GM12878 (cell line): Measurements from ENCODE around the gene AMH. TPM values are rescaled to one million over a fixed set of nuclear protein-coding genes. Genes with fewer than 3 reads are reported as not detected.
A peak's percentile ranks its signal among the peaks of the same experiment; 100 is the strongest.

ENCODE experiments used
- ATAC-seq: fragments of 200-7000 bp; cut with Tn5 transposase; 3 replicates; pipeline ENCODE4 v1.9.1; 2020; ENCODE audit warnings: mild to moderate bottlenecking, moderate library complexity
- BruUV-seq: library from RNA; stranded (reverse); fragments of 400-500 nt; replicated peaks from 2 replicates; lab custom pipeline; 2021; lab: Mats Ljungman, UMichigan
- CTCF ChIA-PET: fragments of 300-600 bp; sonication (Branson Sonifier 250); formaldehyde crosslinking; extraction: SDS; loops from one replicate; lab custom pipeline; 2021; ENCODE audit warnings: inconsistent platforms; lab: Yijun Ruan, JAX
- POLR2A ChIA-PET: fragments of 350-600 bp; formaldehyde crosslinking; extraction: SDS; loops from one replicate; lab custom pipeline; 2021; ENCODE audit warnings: inconsistent platforms; lab: Charles Lee
- RAD21 ChIA-PET: fragments of 300-600 bp; sonication (Branson Sonifier 250); formaldehyde crosslinking; loops from one replicate; lab custom pipeline; 2023; ENCODE audit warnings: antibody characterized with exemption; ENCODE audit not compliant: unreplicated experiment; lab: Charles Lee
- SMC1A ChIA-PET: fragments of 300-600 bp; sonication (Branson Sonifier 250); formaldehyde crosslinking; loops from one replicate; lab custom pipeline; 2023; ENCODE audit not compliant: unreplicated experiment, uncharacterized antibody; lab: Charles Lee
- DNase-seq: peaks from one replicate; pipeline ENCODE4 v3.0.0-alpha.2; 2011; ENCODE audit warnings: low read depth, low spot score
- FAIRE-seq: peaks from 3 replicates; lab custom pipeline; 2011; peaks lifted over from hg19 to GRCh38; lab: Jason Lieb, UNC
- H2AFZ ChIP-seq: 2 replicates; pipeline ENCODE4 v1.6.0; 2011; ENCODE audit warnings: low read depth, low read length, control low read depth; ENCODE audit not compliant: control insufficient read depth
- H3K27ac ChIP-seq: 2 replicates; pipeline ENCODE4 v1.5.1; 2011; ENCODE audit warnings: control low read depth; ENCODE audit not compliant: control insufficient read depth, insufficient read depth
- H3K27me3 ChIP-seq, 2 experiments: replicated peaks in 1 of 2; 2 replicates each; pipeline versions ENCODE4 v1.6.0 to v1.6.1; 2011; ENCODE audit warnings: low read length in 1 of 2; ENCODE audit not compliant: control insufficient read depth in 2 of 2, insufficient read depth in 2 of 2
- H3K36me3 ChIP-seq, 2 experiments: 2 replicates each; pipeline ENCODE4 v1.5.1; 2011; ENCODE audit warnings: low read length in 1 of 2; ENCODE audit not compliant: control insufficient read depth in 2 of 2, insufficient read depth in 2 of 2
- H3K4me1 ChIP-seq: 2 replicates; pipeline ENCODE4 v1.6.1; 2011; ENCODE audit warnings: mild to moderate bottlenecking, low read length, moderate library complexity, mixed read lengths; ENCODE audit not compliant: control insufficient read depth, insufficient read depth
- H3K4me2 ChIP-seq: 2 replicates; pipeline ENCODE4 v1.6.0; 2011; ENCODE audit warnings: control low read depth; ENCODE audit not compliant: control insufficient read depth, insufficient read depth
- H3K4me3 ChIP-seq: fragments of 200-600 bp; sonication (generic); 2 replicates; pipeline ENCODE4 v1.5.1; 2016
- H3K79me2 ChIP-seq: 2 replicates; pipeline ENCODE4 v1.6.0; 2011; ENCODE audit warnings: low read length; ENCODE audit not compliant: control insufficient read depth, insufficient read depth
- H3K9ac ChIP-seq: 2 replicates; pipeline ENCODE4 v1.8.0; 2011; ENCODE audit warnings: low read length, control low read depth, mixed read lengths; ENCODE audit not compliant: control insufficient read depth, insufficient read depth
- H3K9me3 ChIP-seq: replicated peaks from 3 replicates; pipeline ENCODE4 v1.5.1; 2011; ENCODE audit warnings: mild to moderate bottlenecking, low read length; ENCODE audit not compliant: control insufficient read depth, insufficient read depth
- H4K20me1 ChIP-seq: 2 replicates; pipeline ENCODE4 v1.6.0; 2011; ENCODE audit not compliant: control insufficient read depth, insufficient read depth
- BACH1 ChIP-seq: fragments of 450-650 bp; IDR thresholded peaks from 2 replicates; pipeline ENCODE4 v1.6.1; 2017; ENCODE audit warnings: mild to moderate bottlenecking, borderline replicate concordance
- IRF3 ChIP-seq: fragments of 450-650 bp; IDR thresholded peaks from 2 replicates; pipeline ENCODE4 v1.6.1; 2014; ENCODE audit warnings: mild to moderate bottlenecking
- KDM1A ChIP-seq: fragments of 200-600 bp; sonication (generic); IDR thresholded peaks from 2 replicates; pipeline ENCODE4 v1.6.1; 2016; ENCODE audit warnings: borderline replicate concordance
- NFYB ChIP-seq: IDR thresholded peaks from 2 replicates; pipeline ENCODE4 v1.6.1; 2011; ENCODE audit warnings: low read depth, mild to moderate bottlenecking, low read length, improper control_type of control experiment, moderate library complexity; ENCODE audit not compliant: insufficient read depth
- PAX8 ChIP-seq: fragments of 450-650 bp; IDR thresholded peaks from 2 replicates; pipeline ENCODE4 v1.6.1; 2017; ENCODE audit warnings: mild to moderate bottlenecking, moderate library complexity
- PBX3 ChIP-seq: IDR thresholded peaks from 2 replicates; pipeline ENCODE4 v1.6.1; 2011; ENCODE audit warnings: mild to moderate bottlenecking, low read depth, low read length, moderate library complexity; ENCODE audit not compliant: insufficient replicate concordance
- POLR2A ChIP-seq: IDR thresholded peaks from 2 replicates; pipeline ENCODE4 v1.6.1; 2011; ENCODE audit warnings: low read depth, mild to moderate bottlenecking, low read length
- RAD51 ChIP-seq: fragments of 450-650 bp; IDR thresholded peaks from 2 replicates; pipeline ENCODE4 v1.6.1; 2016; ENCODE audit warnings: moderate library complexity, mild to moderate bottlenecking, inconsistent platforms
- SP1 ChIP-seq: IDR thresholded peaks from one replicate; pipeline ENCODE4 v1.6.1; 2011; ENCODE audit warnings: low read depth, low read length
- ZNF687 ChIP-seq: fragments of 450-650 bp; IDR thresholded peaks from 2 replicates; pipeline ENCODE4 v1.6.1; 2017; ENCODE audit warnings: mild to moderate bottlenecking, moderate library complexity
- WGBS: methylation state at CpG from one replicate; pipeline ENCODE4 v1.1.6; 2016; ENCODE audit warnings: low lambda C conversion rate; ENCODE audit not compliant: insufficient replicate concordance, insufficient coverage; ENCODE audit errors: missing lambda C conversion rate; 5-methylcytosine and 5-hydroxymethylcytosine counted together
- in situ Hi-C: fragments of 300-500 bp; cut with MboI; formaldehyde crosslinking; loops from 9 replicates; pipeline ENCODE4 v1.14.3; 2018; ENCODE audit warnings: mixed read lengths
- intact Hi-C: fragments of 100-400 bp; cut with micrococcal nuclease; formaldehyde crosslinking; loops from one replicate; pipeline ENCODE4 v1.14.2; 2022; ENCODE audit not compliant: unreplicated experiment
- polyA plus RNA-seq, 11 experiments: library from polyadenylated mRNA; depleted of rRNA in 4 of 11; unstranded in 6 of 11; stranded (reverse) in 5 of 11; fragments of >200 nt; fragmentation: Nextera tagmentation in 4 of 11; fragmentation: Illumina TruSeq in 1 of 11; extraction: Ambion mirVana in 4 of 11; extraction: Trizol in 1 of 11; gene quantifications; 1 replicate in 1 of 11; 2 replicates in 10 of 11; pipeline versions ENCODE4 v1.2.1 to v1.2.3, GENCODE V29; 2011 to 2016; ENCODE audit warnings: inconsistent platforms in 2 of 11, missing spikeins in 2 of 11, low read depth in 1 of 11
- total RNA-seq, 4 experiments: library from RNA; depleted of rRNA in 3 of 4; stranded (reverse); fragments of >200 nt in 3 of 4; fragmentation: Illumina TruSeq in 1 of 4; extraction: Trizol in 1 of 4; gene quantifications; 2 replicates each; pipeline versions ENCODE4 v1.2.1 to v1.2.3, GENCODE V29; 2013 to 2021

AMH gene
- total and polyA plus RNA-seq, 10 of the 15 experiments (the other 5 are each of a cell fraction or from before 2014, with no cell fraction given), result 0.17 to 3.5 (median 0.81) TPM; not detected in 4

GRCh38 chr19:2246801-2247361 lies 2.2 kb upstream of the AMH start:
- no peak overlapping the region for H2AFZ ChIP-seq
- H3K4me2 ChIP-seq, result no peak overlapping the region
- no peak for FAIRE-seq
- no peaks in the 10 kb centered on the region; the same call in 2 of the 3 replicates for H3K9me3 ChIP-seq
- H3K4me3 ChIP-seq, result no peak overlapping the region
- ChIA-PET SMC1A (no interaction called here), POLR2A (no interaction called here), CTCF (no interaction called here), RAD21 (no interaction called here)
- peaks cover 13% of the 10 kb centered on the region for H3K79me2 ChIP-seq
- no peak overlapping the region for H3K27ac ChIP-seq
- WGBS, result 83% methylated on average over 26 of the region's 26 CpGs
- ATAC-seq, result no peak
- no peaks in the 10 kb centered on the region for H3K4me1 ChIP-seq
- H3K36me3 ChIP-seq, result peaks cover 5 to 53% of the 10 kb centered on the region in 2 experiments; a peak in 3 of 4 replicates
- peaks cover 0 to 3% of the 10 kb centered on the region in 2 experiments; a peak in 2 of 4 replicates for H3K27me3 ChIP-seq
- H3K9ac ChIP-seq, result no peak overlapping the region
- TF ChIP-seq RAD51 (no peak), POLR2A (peak; percentile 56)
- peaks cover 8% of the 10 kb centered on the region for H4K20me1 ChIP-seq
- intact Hi-C loops, result no loop called here
- DNase-seq, result no peak
- in situ Hi-C loops, result no loop called here
- BruUV-seq, result no TSS peak

GRCh38 chr19:2247433-2248101 lies 1.6 kb upstream of the AMH start:
- intact Hi-C loops, result no loop called here
- H3K9ac ChIP-seq, result no peak overlapping the region
- RAD21 ChIA-PET, result no interaction called here
- DNase-seq, result no peak
- H3K27ac ChIP-seq, result no peak overlapping the region
- peaks cover under 1% of the 10 kb centered on the region for H4K20me1 ChIP-seq
- no peak overlapping the region for H2AFZ ChIP-seq
- POLR2A ChIA-PET, result interaction anchor here (0.6 kb wide), 1 partner anchor 92 kb away, joined by 4 read pairs; no protein-coding TSS in a partner anchor
- FAIRE-seq, result no peak
- H3K4me2 ChIP-seq, result no peak overlapping the region
- in situ Hi-C loops, result no loop called here
- no TSS peak for BruUV-seq
- peaks cover 3 to 10% of the 10 kb centered on the region in 2 experiments; a peak in 3 of 4 replicates for H3K27me3 ChIP-seq
- CTCF ChIA-PET, result no interaction called here
- WGBS, result 88% methylated on average over 17 of the region's 28 CpGs
- no peak overlapping the region for H3K4me3 ChIP-seq
- no peak for ATAC-seq
- SMC1A ChIA-PET, result no interaction called here
- peaks cover 6% of the 10 kb centered on the region for H3K79me2 ChIP-seq
- H3K4me1 ChIP-seq, result no peaks in the 10 kb centered on the region
- H3K9me3 ChIP-seq, result no peaks in the 10 kb centered on the region; the same call in 2 of the 3 replicates
- H3K36me3 ChIP-seq, result peaks cover 5 to 53% of the 10 kb centered on the region in 2 experiments; a peak in 3 of 4 replicates
- TF ChIP-seq NFYB, result no peak
- TF ChIP-seq BACH1, result no peak
- TF ChIP-seq KDM1A, result no peak
- no peak for TF ChIP-seq SP1
- no peak for TF ChIP-seq IRF3
- no peak for TF ChIP-seq PBX3
- TF ChIP-seq ZNF687, result no peak
- no peak for TF ChIP-seq PAX8
